Lower leg skin (tissue), 4 donors: ENCODE data around the gene REEP3. TPM values are rescaled to one million over a fixed set of nuclear protein-coding genes. Genes with fewer than 3 reads are reported as not detected.
A peak's percentile ranks its signal among the peaks of the same experiment; 100 is the strongest.
"Not testable (repeated sequence)": the region's sequence is repeated elsewhere in the genome, so short reads cannot be mapped to it uniquely, and the experiment has no call there.

Source experiments
- DNase-seq, 2 donors: peaks; one replicate each; pipeline ENCODE4 v3.0.0-alpha.2; 2019; ENCODE audit warnings: low spot score in 2 of 2
- H3K4me3 ChIP-seq: fragments of 200-600 bp; sonication (generic); 2 replicates; pipeline ENCODE4 v1.5.1; 2017; ENCODE audit warnings: mild to moderate bottlenecking, low read depth; ENCODE audit not compliant: poor library complexity, severe bottlenecking
- POLR2A ChIP-seq, 2 donors: fragments of 450-650 bp; IDR thresholded peaks; one replicate each; pipeline ENCODE4 v1.6.1; 2016 to 2017; ENCODE audit warnings: antibody characterized with exemption in 2 of 2, mild to moderate bottlenecking in 1 of 2, moderate library complexity in 1 of 2
- WGBS, 2 donors: methylation state at CpG; one replicate each; pipeline ENCODE4 v1.1.5; 2018; 5-methylcytosine and 5-hydroxymethylcytosine counted together
- intact Hi-C: fragments of 100-400 bp; cut with DNase I; formaldehyde crosslinking; loops from one replicate; pipeline ENCODE4 v1.15.0; 2023; ENCODE audit warnings: low total_unique reads
- total RNA-seq, 4 donors: library from RNA; depleted of rRNA; stranded (reverse); fragments of >200 nt; gene quantifications; one replicate each; pipeline ENCODE4 v1.1.0, GENCODE V29; 2016
- TF ChIP-seq, protein P1 (sequence below), 3 donors: fragments of 450-650 bp; IDR thresholded peaks; one replicate each; pipeline ENCODE4 v1.5.1; 2016; ENCODE audit warnings: antibody characterized with exemption in 3 of 3, mild to moderate bottlenecking in 3 of 3, moderate library complexity in 2 of 3

The REEP3 gene
- total RNA-seq, 4 donors from 2014 or later, result 39.8 to 58.4 (median 49.0) TPM

- no peak for DNase-seq
- WGBS, 2 donors, result 65 to 68% methylated on average over 6 of the region's 6 CpGs
- H3K4me3 ChIP-seq, result no peak overlapping the region
- no peak for TF ChIP-seq POLR2A (IDR thresholded peaks at IDR 0.05)
- TF ChIP-seq, protein P1, sequence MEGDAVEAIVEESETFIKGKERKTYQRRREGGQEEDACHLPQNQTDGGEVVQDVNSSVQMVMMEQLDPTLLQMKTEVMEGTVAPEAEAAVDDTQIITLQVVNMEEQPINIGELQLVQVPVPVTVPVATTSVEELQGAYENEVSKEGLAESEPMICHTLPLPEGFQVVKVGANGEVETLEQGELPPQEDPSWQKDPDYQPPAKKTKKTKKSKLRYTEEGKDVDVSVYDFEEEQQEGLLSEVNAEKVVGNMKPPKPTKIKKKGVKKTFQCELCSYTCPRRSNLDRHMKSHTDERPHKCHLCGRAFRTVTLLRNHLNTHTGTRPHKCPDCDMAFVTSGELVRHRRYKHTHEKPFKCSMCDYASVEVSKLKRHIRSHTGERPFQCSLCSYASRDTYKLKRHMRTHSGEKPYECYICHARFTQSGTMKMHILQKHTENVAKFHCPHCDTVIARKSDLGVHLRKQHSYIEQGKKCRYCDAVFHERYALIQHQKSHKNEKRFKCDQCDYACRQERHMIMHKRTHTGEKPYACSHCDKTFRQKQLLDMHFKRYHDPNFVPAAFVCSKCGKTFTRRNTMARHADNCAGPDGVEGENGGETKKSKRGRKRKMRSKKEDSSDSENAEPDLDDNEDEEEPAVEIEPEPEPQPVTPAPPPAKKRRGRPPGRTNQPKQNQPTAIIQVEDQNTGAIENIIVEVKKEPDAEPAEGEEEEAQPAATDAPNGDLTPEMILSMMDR (IDR thresholded peaks at IDR 0.05), result no peak
- intact Hi-C loops, result no loop called here
Measured at GRCh38 chr10:63481815-63482421, 39.3 kb upstream of the REEP3 start.

DNA sequence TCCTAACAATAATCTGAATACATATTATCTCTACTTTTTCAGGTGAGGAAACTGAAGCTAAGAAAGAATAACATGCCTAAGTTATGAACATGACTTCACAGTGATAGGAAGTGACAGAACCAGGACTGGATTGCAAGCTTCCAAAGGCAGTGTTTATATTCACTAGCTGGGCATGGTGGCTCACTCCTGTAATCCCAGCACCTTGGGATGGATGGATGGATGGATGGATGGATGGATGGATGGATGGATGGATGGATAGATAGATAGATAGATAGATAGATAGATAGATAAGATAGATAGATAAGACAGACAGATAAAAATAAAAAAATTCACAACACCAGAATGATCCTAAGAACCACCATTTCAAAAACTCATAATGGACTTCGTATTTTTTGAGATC, 37.2 kb upstream of the REEP3 start:
- no peak for DNase-seq
- TF ChIP-seq, protein P1 (IDR thresholded peaks at IDR 0.05), result no peak
- TF ChIP-seq POLR2A (IDR thresholded peaks at IDR 0.05), result no peak
- H3K4me3 ChIP-seq, result no peak overlapping the region
- intact Hi-C loops, result no loop called here
- WGBS, 2 donors, result 95 to 100% methylated on average over 1 of the region's 1 CpG

GRCh38 chr10:63487990-63488389, 33.2 kb upstream of the REEP3 start:
- no peak for DNase-seq
- no peak for TF ChIP-seq POLR2A (IDR thresholded peaks at IDR 0.05)
- TF ChIP-seq, protein P1 (IDR thresholded peaks at IDR 0.05), result no peak
- intact Hi-C loops, result no loop called here
- no peak overlapping the region for H3K4me3 ChIP-seq
- 85 to 95% methylated on average over 3 of the region's 3 CpGs for WGBS, 2 donors

- intact Hi-C loops, result no loop called here
- WGBS, 2 donors, result 90 to 100% methylated on average over 3 of the region's 3 CpGs
- H3K4me3 ChIP-seq, result no peak overlapping the region
- TF ChIP-seq, protein P1 (IDR thresholded peaks at IDR 0.05), result no peak
- no peak for TF ChIP-seq POLR2A (IDR thresholded peaks at IDR 0.05)
- no peak for DNase-seq
Measured at GRCh38 chr10:63489838-63490237, 31.4 kb upstream of the REEP3 start.

DNA sequence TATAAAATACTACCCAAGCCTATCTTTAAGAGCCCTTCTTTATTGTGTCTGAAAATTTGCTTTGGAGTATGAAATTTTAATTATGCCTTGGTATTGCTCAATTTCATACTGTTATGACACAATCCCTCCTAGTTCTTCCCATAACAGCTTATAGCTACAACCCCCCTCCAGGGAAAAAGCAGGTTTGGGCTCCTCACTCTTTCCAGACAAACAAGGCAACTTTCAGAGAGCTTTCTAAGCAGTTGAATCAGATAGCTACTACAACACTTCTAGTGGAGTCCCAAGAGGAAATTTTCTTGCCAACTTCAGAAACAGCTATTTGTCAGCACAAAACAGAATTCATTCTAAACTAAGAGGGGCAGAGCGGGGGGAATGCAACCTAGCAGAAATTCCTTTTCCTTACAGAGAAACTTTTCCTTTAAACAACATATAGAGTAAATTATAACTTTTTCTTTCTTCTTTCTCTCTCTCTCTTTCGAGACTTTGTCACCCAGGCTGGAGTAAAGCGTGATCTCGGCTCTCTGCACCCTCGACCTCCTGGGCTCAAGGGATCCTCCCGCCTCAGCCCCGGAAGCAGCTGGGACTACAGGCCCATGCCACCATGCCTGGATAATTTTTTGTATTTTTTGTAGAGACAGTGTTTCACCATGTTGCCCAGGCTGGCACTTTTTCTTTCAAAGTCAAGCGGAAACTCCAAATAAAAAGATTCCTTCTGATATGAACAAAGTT, 29.4 kb upstream of the REEP3 start:
- no peak overlapping the region for H3K4me3 ChIP-seq
- intact Hi-C loops, result no loop called here
- peak in 1 of 2 donors; percentile 37 for DNase-seq
- 48 to 52% methylated on average over 8 of the region's 8 CpGs for WGBS, 2 donors
- TF ChIP-seq, protein P1 (IDR thresholded peaks at IDR 0.05), result no peak
- no peak for TF ChIP-seq POLR2A (IDR thresholded peaks at IDR 0.05)

DNA sequence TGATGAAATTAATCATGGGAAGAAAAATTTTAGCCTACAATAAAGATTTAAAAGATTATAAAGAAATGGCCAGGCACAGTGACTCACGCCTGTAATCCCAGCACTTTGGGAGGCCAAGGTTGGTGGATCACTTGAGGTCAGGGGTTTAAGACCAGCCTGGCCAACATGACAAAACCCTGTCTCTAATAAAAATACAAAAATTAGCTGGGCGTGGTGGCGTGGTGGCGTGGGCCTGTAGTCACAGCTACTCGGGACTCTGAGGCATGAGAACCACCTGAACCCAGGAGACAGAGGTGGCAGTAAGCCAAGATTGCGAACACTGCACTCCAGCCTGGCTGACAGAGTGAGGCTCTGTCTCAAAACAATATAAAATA, 28.9 kb upstream of the REEP3 start:
- WGBS, 2 donors, result 49 to 61% methylated on average over 6 of the region's 6 CpGs
- H3K4me3 ChIP-seq, intact Hi-C loops, DNase-seq: not testable (repeated sequence)
